NCI-H1048 (cell line): ENCODE measurements around the gene TRIM26.
"Not testable (repeated sequence)": the region's sequence is repeated elsewhere in the genome, so short reads cannot be mapped to it uniquely, and the experiment has no call there.

ENCODE experiments used
- DNase-seq: peaks from one replicate; lab custom pipeline; 2025; lab: John Stamatoyannopoulos, UW

Gene TRIM26

DNA sequence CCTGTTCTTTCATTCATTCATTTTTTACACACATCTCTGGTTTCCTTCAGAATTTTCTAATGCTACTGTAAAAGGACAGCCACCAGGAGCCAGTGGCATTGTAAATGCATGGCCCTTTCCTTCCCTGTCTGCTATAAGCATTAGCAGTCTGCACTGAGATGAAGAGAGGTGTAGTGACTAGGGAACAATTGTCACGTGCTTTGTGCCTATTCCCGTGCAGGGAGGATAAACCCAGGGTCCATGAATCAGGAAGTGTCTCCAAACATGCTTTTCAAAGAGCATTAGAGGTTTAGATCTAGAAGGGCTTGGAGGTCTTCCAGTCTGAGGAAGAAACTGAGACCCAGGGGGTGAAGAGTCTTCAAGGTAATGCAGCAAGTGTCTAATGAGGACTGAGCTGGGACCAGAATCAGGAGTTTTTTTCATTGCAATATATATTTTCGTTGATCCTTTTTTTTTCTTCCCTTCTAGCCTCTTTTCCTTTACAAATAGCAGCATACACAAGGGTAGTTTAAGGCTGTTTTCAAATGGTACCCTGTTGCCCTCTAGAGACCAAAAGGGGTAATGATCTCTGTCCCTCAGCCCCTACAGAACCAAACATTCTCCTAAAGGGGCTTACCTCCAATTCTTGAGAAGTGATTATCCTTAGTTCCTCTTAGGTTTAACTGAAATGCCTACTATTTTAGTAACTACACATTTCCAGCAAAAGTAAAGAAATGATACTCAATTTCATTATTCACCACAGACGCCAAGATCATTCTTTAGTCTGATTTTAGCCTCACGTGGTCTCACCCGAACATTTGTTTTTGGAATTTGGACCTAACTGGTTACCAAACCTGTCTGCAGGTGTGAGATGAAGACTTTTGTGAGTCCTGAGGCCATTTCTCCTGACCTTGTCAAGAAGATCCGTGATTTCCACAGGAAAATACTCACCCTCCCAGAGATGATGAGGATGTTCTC lies 43.3 kb downstream of the TRIM26 start:
- no peak for DNase-seq

DNA sequence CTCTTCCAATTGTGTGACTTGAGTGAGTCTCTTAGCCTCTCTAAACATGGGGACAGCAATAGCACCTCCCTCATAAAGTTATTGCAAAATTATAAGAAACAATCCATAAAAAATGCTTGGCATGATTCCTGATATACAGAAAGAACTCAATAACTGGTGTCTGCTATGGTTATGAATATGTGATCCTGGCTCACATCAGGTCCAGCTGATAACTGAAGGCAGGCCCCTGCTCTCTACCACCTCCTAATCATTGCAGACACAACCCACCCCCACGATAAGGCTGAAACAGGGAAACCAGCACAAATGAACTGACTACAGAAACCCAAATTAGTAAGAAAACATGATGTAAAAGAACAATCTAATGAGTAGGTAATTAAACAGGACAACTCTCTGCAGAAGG lies 44.5 kb downstream of the TRIM26 start:
- DNase-seq = no peak

DNA sequence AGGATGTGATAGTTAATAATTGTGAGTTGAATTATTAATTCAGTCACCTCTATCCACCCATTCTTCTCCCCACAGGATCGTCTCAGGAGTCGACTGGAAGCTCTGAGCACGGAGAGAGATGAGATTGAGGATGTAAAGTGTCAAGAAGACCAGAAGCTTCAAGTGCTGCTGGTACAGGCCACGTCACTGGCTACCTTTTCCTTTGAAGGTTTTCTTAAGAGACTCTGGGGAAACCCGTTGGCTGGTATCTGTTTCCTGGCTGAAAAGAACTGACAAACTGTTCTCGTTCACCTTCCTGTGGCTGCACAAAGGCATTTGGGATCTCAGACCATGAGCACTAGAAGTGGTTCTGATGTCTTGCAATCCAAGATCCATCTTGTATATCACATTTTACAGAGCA lies 46.1 kb downstream of the TRIM26 start:
- DNase-seq = no peak

DNA sequence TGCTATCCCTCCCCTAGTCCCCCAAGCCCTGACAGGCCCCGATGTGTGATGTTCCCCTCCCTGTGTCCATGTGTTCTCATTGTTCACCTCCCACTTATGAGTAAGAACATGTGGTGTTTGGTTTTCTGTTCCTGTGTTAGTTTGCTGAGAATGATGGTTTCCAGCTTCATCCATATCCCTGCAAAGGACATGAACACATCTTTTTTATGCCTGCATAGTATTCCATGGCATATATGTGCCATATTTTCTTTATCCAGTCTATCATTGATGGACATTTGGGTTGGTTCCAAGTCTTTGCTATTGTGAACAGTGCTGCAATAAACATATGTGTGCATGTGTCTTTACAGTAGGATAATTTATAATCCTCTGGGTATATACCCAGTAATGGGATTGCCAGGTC lies 48.0 kb downstream of the TRIM26 start:
- DNase-seq = not testable (repeated sequence)

DNA sequence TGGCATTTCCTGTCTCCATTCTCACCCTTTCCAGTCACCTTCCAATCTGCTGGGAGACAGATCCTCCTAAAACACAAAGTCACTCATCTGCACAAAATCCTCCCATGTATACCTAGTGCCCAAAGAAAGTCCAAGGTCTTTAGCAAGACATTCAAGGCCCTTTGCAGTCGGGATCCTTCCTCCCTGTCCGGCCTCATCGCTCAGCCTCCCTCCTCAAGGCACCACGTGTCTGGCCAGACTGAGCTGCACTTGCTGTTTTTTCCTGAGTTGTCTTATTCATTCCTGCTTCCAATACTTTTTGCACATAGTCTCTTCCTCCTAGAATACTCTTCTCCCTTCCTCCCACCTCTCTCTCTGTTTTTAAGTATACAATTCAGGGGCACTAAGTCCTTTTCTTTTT lies 48.5 kb downstream of the TRIM26 start:
- no peak for DNase-seq

DNA sequence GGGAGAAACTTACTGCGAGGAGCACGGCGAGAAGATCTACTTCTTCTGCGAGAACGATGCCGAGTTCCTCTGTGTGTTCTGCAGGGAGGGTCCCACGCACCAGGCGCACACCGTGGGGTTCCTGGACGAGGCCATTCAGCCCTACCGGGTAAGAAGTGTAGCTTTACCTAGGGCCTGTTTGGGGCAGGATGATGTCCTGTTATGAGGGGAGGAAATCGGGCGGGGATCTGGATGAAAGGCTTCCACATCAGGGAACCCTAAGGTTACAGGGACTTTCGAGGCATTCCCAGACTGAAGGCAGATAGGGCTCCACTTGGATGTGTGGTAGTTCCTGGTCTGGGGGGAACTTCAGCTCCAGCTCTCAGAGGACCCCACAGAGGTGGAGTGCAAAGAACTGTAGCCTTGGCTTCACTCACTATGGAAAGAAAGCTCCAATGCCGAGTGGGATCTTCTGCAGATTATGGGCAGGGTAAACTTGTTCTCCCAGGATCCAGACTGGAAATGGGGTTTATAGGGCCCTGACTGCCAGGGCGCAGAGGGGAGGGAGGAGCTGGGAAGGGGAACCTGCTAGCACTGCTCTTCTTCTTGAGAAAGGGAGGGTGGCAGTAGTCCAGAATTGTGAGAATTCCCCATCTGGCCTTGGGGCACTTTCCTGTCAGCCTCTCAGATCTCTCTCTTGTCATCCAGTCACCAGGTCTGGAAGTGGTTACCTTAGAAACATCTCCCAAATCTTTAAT lies 49.1 kb downstream of the TRIM26 start:
- no peak for DNase-seq

DNA sequence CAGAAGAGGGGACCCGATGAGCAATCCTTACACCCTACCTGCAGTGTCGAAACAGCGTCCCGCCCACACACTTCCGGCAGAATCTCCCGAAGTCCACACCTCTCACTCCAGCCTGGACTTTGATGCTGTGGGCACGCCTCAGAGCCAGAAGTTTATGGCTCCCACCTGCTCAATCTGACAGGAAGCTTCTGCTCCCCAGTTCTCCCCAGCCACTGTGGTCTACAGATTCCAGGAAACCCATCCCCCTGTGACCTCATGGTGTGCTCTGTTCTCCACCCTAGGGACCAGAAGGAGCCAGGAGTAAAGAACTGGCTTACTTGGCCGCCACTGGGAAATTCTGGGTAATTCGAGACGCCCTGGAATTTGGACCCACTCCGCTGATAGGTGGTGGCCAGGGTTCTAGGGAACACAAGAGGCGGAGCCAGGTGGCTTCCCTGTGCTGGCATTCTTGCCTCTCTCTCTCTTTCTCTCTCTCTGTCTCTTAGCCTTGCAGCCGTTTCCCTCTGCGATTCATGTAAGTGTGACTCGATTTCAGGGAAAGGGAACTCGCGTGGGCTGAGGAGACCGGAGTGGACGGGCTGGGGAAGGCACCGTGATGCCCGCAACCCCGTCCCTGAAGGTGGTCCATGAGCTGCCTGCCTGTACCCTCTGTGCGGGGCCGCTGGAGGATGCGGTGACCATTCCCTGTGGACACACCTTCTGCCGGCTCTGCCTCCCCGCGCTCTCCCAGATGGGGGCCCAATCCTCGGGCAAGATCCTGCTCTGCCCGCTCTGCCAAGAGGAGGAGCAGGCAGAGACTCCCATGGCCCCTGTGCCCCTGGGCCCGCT lies 49.9 kb downstream of the TRIM26 start, which contains the start of gene TRIM15:
TSS of gene TRIM15 (plus strand) at position 457 of the 828 bp plus-strand sequence. CDS start at position 596, 139 bp downstream.
- DNase-seq = no peak

DNA sequence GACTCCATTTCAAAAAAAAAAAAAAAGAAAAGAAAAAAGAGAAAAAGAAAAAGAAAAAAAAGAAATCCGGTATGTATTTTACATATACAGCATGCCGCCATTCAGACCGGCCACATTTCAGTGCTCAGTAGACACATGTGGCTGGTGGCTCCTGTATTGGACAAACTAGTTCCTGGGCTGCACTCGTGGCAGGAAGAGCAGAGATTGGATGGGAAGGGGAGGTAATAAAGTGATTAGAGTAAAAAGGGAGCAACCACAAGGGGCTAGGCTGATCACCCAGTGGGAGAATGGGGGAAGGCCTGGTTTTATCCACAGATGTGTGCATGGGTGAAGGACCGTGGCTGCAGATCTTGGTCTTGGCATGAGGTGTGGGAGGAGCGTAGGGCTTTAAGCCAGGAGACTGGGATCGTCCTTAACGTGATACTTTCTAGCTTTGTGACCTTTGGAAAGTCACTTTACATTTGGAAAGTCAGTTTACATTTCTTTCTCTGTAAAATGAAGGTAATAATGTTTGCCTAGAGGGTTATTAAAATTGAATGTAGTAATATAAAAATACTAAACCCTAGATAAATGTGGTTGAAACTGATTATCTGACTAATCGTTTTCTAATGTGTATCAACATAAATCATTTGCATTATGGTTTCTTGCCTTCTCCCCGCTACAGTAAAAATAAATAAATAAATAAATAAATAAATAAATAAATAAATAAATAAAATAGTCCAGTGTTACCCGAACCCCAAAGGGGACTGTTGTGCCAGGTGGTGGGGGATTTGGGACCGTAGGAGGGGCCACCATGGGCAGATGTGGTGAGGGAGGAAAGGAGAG lies 50.7 kb downstream of the TRIM26 start:
- DNase-seq = no peak

DNA sequence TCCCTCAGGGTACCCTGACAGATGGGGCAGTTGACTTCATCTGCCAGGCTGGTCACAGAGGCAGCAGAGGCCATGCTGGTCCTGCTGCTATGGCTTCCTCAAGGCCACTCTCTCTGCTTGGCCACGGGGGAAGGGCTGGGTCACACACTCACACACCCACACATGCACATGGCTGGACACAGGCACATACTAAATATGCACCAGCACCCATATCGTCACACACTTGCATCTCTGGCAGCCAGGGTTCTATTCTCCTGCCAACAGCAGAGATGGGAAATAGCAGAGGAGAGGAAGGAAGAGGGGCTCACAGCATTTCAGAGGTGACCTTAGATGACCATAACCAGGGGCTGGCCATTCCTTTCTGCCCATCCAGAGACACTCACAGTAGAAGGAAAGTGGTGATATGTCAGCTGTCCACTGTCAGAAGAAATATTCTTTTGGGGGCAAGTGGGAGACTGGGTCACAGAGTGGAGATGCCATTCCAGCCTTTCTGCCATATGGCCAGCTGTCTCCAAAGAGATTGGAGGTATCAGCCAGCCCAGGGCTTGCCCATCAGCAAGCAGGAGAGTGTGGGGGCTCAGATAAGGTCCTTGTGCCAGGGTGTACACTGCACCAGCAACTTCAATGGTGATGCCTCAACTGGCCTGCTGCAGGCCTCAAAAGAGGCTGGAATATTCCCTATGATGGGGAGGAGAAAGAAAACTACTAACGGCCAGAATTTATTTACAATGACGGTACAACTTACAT lies 52.2 kb downstream of the TRIM26 start, which contains the start of gene TRIM10:
TSS of gene TRIM10 (minus strand) at position 427 of the 747 bp plus-strand sequence. CDS start at position 74, 353 bp downstream.
- no peak for DNase-seq

DNA sequence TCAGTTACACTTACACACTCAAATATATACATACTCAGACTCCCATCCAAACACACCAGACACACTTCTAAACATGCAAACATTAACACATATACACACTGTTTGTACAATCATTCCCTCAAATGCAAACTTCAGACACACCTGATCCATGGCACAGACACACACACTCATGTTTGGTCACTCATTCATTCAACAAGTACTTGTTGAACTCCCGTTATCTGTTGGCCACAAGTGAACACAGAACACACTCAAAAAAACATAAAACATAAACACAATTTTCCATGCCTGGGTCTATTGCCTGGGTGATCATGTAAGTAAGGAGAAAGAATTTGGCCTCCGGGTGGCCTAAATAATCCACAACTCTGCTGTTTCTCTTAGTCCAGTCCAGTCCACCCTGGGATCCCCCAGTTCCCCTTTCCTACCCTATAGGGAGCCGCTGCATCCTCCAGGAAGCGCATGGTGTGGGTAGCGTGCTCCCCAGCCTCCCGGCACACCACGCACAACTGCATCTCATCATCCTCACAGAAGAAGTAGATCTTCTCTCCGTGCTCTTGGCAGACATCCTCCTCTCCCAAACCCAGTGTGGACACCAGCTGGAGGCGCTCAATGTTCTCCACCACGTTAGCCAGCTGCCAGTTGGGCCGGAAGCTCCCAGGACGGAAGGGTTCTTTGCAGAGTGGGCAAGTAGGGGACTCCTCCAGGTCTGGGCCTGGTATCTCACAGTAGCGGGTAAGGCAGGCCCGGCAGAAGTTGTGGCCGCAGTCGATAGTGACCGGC lies 53.0 kb downstream of the TRIM26 start:
- DNase-seq = no peak

DNA sequence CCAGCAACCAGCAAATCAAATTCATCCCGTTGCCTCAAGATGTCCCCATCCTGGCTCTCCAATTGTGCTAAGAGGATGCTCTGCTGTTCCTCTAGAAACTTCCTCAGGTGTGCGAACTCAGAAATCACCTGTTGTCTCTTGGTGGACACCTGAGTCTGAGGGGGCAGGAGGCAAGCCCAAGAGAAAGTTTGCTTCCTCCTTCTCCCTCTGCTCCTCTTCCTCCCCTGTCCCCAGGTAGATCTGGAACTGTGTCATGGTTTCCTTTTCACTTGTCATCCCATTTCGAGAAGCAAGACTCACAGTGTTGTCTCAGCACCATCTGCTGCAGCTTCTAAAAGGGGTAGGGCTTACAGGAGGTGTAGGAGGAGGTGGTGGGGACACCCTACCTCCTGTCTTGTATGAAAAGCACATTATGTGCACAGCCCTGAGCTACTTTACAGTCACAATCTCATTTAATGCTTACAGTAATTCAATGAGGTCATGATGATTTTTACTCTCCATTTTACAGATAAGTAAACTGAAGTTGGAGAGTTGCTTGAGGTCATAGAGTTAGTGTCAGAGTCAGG lies 54.6 kb downstream of the TRIM26 start:
- DNase-seq = no peak

DNA sequence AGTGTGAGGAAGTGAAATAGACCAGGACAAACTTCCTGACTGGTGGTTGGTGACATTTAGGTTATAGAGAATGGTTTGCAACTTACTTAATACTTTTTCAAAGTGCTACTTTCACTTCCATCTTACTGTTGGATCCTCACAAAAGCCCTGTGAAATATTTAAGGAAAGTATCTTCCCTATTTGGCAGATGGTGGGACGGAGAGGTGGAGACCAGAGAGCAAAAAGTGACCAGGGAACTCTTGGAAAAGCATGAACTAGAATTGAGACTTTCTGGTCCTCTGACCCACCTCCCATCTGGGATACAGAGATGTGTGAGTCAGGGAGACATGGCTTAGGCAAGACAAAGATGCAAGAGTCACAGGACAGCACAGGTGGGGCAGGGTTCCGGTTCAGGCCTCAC lies 55.2 kb downstream of the TRIM26 start:
- DNase-seq = no peak

DNA sequence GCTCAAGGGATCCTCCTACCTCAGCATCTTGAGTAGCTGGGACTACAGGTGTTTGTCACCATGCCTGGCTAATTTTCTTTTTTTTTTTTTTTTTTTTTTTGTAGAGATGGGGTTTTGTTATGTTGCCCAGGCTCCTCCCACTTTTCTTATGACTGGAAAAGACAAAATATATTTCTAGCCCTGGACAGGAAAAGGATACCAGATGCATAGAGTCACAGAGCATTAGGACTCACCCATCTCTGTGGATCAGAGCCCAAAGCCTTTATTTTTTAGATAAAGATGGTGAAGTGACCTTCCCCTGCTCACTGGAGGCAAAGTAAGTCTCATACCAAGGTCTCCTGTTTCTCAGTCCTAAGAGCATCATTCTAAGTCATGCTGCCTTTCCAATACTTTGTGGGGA lies 55.6 kb downstream of the TRIM26 start:
- no peak for DNase-seq

DNA sequence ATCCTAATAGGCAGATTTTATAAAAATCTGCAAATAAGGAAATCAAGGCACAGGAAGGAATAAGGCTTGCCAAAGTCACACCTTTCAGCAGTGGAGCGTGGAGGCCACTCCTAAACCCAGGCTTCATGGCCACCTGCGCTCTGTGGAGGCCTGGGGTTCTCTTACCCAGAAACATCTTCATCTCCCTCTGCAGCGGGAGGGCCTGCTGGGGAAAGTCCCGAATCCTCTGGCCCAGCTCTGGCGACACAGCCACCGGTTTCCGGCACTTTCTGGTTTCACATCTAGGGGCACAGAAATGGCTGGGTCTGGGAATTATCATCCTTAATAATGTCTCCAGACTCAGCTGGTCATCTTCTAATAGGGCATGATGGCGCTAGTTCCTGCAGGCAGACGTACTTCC lies 56.4 kb downstream of the TRIM26 start:
- DNase-seq = no peak

DNA sequence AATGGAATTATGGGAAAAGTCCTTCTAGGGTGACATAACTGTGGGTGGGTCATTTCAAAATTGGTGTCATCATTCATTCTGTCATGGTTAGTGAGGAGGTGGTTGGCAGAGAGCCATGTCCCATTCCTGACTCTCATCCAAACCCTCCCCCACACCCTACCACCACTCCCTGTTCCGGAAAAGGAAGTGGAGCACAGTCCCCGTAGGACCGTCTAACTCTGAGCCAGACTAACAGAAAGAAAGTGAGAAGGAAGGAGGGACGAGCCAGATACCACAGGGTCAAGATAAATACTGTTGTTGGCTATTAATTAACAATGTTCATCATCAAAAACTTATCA lies 57.0 kb downstream of the TRIM26 start:
- DNase-seq = no peak

DNA sequence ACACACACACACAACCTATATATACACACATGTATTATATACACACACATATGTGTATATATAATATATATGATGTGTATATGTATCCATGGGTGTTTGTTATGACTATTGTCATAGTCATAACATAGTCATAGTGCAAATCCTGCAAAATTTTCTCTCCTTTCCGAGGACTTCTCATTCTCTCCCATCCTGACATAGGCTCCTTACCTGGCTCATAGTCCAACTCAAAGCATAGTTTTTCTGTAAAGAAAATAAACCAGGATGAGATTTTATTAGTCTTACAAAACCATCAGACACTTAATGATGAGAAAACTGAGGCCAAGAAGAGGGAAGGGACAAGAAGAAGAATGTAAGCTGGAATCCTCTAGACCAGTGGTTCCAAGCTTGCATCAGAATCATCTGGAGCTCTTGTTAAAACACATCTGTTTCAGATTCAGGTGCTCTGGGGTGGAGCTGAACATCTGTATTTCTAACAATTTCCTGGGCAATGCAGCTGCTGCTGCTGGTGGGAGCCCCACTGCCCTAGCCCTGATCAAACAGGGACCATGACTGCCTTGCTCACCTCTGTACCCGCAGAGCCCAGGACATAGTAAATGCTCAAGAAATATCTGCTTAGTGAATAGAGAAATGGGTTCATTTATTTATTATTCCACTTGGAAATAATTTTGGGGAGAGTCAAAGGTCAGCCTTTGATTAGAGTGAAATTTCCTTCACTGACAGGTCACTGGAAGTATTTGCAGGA lies 57.5 kb downstream of the TRIM26 start:
- DNase-seq = no peak

DNA sequence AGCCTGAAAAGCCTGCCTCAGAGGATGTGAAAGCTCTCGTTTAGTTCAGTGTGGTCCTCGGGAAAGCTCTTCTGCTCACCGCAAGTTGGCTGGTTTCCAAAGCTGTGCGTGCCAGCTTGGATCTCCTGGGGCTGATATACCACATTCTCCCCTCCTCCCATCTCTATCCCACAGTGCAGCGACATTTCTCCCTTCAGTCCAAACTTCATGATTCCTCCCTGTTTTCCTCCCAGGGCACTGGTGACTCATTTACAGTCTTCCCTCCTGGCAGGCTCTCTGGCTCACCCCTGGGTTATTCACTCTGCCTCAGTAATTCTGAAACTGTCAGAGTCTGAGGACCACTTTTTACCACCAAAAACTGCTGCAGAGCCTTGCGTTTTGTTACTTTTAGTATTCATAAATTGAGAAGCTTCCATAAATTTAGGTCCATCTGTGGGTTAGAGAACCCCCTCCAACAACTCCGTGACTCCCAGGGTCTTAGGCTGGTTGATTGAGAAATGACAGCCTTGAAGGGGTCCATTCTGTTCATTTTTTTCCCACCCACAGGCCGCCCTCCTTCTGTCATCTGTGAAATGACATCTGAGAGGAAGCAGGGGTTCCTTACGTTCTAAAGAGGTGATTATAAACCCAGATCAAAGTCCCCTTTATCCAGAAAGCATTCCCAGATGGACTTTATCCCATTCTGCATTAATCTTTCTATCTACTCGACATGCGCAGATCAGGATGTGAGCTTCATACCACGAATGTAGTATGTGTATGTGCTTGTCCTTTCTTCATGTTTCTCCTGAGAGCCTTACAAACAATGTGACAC lies 58.3 kb downstream of the TRIM26 start:
- DNase-seq = no peak

DNA sequence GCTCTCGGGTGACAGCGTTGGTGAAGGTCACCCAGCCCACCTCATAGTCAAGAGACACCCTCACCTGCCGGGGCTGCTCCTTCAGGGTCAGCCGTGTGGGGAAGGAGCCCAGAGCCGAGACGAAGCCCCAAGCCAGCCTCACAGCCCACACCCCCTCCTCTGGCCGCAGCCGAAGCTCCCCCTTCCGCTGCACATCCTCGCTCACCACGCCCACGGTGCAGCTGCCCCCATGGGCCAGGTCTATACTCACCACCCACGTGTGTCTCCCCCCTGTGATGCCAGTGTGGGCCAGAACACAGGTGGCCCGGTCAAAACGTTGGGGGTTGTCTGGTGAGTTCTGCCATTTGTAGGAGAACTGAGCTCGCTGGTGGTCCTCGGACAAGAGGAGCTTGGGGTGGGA lies 59.1 kb downstream of the TRIM26 start:
- DNase-seq = no peak
